CD4-positive, CD25-positive, alpha-beta regulatory T cell (primary cell): Measurements from ENCODE around the gene ZNF324B. TPM values are rescaled to one million over a fixed set of nuclear protein-coding genes. Genes with fewer than 3 reads are reported as not detected.

ENCODE experiments used
- ATAC-seq, 2 donors: fragments of 150-1000 bp; cut with Tn5 transposase; one replicate each; pipeline ENCODE4 v1.10.0; 2021; ENCODE audit warnings: low read depth in 2 of 2, moderate number of reproducible peaks in 2 of 2, moderate library complexity in 1 of 2
- DNase-seq, 3 donors: peaks; one replicate each; pipeline versions ENCODE4 v3.0.0 to v3.0.0-alpha.2; 2012 to 2022; ENCODE audit warnings: mixed read lengths in 1 of 3
- H3K27ac ChIP-seq: one replicate; pipeline ENCODE4 v1.7.0; 2013; ENCODE audit warnings: mild to moderate bottlenecking, low read length; ENCODE audit not compliant: insufficient read depth, poor library complexity, severe bottlenecking
- H3K27me3 ChIP-seq: one replicate; pipeline ENCODE4 v1.7.0; 2013; ENCODE audit warnings: low read length; ENCODE audit not compliant: control insufficient read depth, insufficient read depth
- H3K36me3 ChIP-seq: one replicate; pipeline ENCODE4 v1.7.0; 2013; ENCODE audit warnings: mild to moderate bottlenecking, low read length, moderate library complexity; ENCODE audit not compliant: control insufficient read depth, insufficient read depth
- H3K4me1 ChIP-seq: 2 replicates; pipeline ENCODE4 v1.7.0; 2013; ENCODE audit warnings: mild to moderate bottlenecking, low read length; ENCODE audit not compliant: insufficient read depth, control insufficient read depth, poor library complexity, severe bottlenecking
- H3K4me3 ChIP-seq: one replicate; pipeline ENCODE4 v1.7.0; 2013; ENCODE audit warnings: low read depth, mild to moderate bottlenecking, low read length, moderate library complexity
- H3K9me3 ChIP-seq, 2 experiments: 1 replicate in 1 of 2; 2 replicates in 1 of 2; pipeline ENCODE4 v1.7.0; 2013; ENCODE audit warnings: low read length in 2 of 2, mild to moderate bottlenecking in 1 of 2, moderate library complexity in 1 of 2; ENCODE audit not compliant: control insufficient read depth in 2 of 2
- H3K27ac Mint-ChIP-seq, 3 donors: one replicate each; pipeline ENCODE4 v1.8.0; 2020 to 2022; ENCODE audit warnings: mild to moderate bottlenecking in 3 of 3, mixed read lengths in 3 of 3, moderate library complexity in 2 of 3
- H3K27me3 Mint-ChIP-seq: one replicate; pipeline ENCODE4 v1.8.0; 2022; ENCODE audit warnings: mild to moderate bottlenecking, mixed read lengths
- H3K36me3 Mint-ChIP-seq: one replicate; pipeline ENCODE4 v1.8.0; 2020; ENCODE audit warnings: mixed read lengths
- H3K4me1 Mint-ChIP-seq, 4 donors: one replicate each; pipeline ENCODE4 v1.8.0; 2020 to 2022; ENCODE audit warnings: mixed read lengths in 4 of 4, mild to moderate bottlenecking in 1 of 4
- H3K4me3 Mint-ChIP-seq, 4 donors: one replicate each; pipeline ENCODE4 v1.8.0; 2020 to 2022; ENCODE audit warnings: mild to moderate bottlenecking in 4 of 4, mixed read lengths in 4 of 4, moderate library complexity in 3 of 4
- H3K9me3 Mint-ChIP-seq, 7 donors: one replicate each; pipeline ENCODE4 v1.8.0; 2020 to 2022; ENCODE audit warnings: mixed read lengths in 7 of 7, mild to moderate bottlenecking in 3 of 7, moderate library complexity in 2 of 7
- polyA plus RNA-seq, 4 donors: library from polyadenylated mRNA; unstranded; fragments of 300-500 nt; fragmentation: Illumina TruSeq; gene quantifications; one replicate each; pipeline ENCODE4 v1.2.3, GENCODE V29; 2021
- total RNA-seq: library from RNA; stranded (reverse); gene quantifications from one replicate; pipeline ENCODE4 v1.2.3, GENCODE V29; 2022

The ZNF324B gene
- total and polyA plus RNA-seq, 5 donors from 2014 or later, result 0.81 to 6.5 (median 0.90) TPM

DNA sequence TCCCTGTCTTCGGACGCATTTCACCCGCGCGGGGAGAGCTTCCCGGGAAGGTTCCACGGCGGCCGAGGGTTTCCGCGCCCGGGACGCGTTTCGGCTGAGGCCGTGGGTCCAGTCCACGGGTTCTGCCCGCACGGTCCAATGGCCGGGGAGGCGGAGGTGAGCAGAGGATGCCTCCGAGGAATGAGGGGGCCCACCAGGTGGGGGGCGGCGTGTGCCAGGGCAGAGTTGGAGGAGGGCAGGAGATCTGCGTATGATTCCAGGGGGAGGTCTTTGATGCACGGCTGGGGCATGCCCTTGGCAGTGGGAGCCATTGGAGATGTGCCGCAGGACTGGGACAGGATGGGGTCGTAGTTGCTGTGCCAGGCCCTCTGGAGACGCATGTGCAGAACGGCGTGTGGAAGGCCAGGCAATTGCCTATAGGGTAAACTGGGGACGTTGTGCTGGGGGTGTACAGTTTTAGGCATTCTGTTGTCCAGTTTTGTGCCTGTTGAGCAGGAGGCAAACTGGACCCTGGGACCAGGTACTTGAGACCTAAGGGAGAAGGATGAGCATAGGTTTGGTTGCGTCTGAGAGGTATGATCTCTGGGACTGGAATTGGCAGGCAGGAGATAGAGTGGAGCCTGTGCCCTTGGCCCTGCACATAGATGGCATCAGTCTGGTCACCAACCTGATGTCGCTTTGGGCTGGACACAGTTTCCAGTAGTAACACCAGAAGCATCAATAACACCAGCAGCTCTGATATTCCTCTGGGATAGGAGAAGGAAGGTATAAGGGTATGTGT is 42.2 kb upstream of the ZNF324B start:
- Mint-ChIP-seq H3K9me3 (no peaks in the 10 kb centered on the region), H3K27me3 (no peaks in the 10 kb centered on the region), H3K4me1 (peaks cover 11 to 35% (median 17%) of the 10 kb centered on the region in 4 donors), H3K36me3 (no peaks in the 10 kb centered on the region), H3K27ac (peak overlapping the region in 1 of 3 donors; percentile 91), H3K4me3 (peak overlapping the region; percentile 95 to 99 (median 97))
- Histone ChIP-seq H3K27ac (peak overlapping the region; percentile 88), H3K27me3 (no peaks in the 10 kb centered on the region), H3K4me1 (peaks cover 17% of the 10 kb centered on the region), H3K36me3 (no peaks in the 10 kb centered on the region), H3K9me3 (no peaks in the 10 kb centered on the region), H3K4me3 (peak overlapping the region; percentile 26)
- DNase-seq, result no peak
- ATAC-seq, result no peak

DNA sequence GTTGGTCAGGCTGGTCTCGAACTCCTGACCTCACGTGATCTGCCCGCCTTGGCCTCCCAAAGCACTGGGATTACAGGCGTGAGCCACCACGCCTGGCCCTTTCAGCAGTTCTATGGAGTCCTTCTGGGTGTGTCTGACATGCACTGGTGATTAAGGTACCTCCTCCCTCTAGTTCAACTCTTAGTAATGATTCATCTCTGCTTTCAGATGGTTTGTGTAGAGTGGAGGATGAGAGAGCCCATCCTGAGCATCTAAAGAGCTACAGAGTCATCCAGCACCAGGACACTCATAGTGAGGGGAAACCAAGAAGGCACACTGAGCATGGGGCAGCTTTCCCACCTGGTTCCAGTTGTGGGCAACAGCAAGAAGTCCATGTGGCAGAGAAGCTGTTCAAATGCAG is 34.8 kb upstream of the ZNF324B start:
- Histone ChIP-seq H3K9me3 (no peaks in the 10 kb centered on the region), H3K4me3 (no peak overlapping the region), H3K27me3 (no peaks in the 10 kb centered on the region), H3K4me1 (no peaks in the 10 kb centered on the region), H3K27ac (no peak overlapping the region), H3K36me3 (peaks cover 22% of the 10 kb centered on the region)
- Mint-ChIP-seq H3K4me3 (no peak overlapping the region), H3K27me3 (no peaks in the 10 kb centered on the region), H3K27ac (no peak overlapping the region), H3K4me1 (peaks cover 0 to 4% (median 0%) of the 10 kb centered on the region in 4 donors), H3K9me3 (no peaks in the 10 kb centered on the region), H3K36me3 (peaks cover 24% of the 10 kb centered on the region)
- DNase-seq (no peak), ATAC-seq (no peak)

DNA sequence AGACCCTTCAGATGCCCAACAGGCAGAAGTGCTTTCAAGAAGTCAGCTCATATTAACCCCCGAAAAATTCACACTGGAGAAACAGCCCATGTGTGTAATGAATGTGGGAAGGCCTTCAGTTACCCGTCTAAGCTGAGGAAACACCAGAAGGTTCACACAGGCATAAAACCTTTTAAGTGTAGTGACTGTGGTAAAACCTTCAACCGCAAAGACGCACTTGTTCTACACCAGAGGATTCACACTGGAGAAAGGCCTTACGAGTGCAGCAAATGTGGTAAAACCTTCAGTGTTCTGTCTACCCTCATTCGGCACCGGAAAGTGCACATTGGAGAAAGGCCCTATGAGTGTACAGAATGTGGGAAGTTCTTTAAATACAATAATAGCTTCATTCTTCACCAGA is 34.4 kb upstream of the ZNF324B start:
- no peaks in the 10 kb centered on the region for H3K27me3 ChIP-seq
- no peaks in the 10 kb centered on the region for H3K9me3 Mint-ChIP-seq

DNA sequence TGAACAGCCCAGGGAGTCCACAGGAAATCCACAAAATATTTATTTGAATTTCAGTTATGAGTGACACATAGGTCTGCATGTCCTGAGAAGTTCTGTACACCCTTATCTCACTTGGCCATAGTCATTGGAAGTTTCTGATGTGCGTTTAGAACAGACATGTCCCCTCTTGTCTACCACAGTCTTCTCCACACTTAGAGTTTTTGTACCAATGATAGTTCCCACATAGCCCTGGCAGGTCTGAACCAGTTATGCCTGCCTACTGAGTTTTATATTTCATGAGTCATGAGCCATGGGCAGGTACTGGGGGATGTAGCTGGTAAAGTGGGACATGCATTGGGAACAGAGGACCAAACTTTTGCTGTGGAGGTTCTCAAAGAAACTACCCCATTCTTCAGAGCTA is 22.8 kb upstream of the ZNF324B start:
- ATAC-seq (no peak), DNase-seq (no peak)
- Mint-ChIP-seq H3K27ac (no peak overlapping the region), H3K9me3 (peaks cover 0 to 39% (median 27%) of the 10 kb centered on the region in 7 donors), H3K27me3 (no peaks in the 10 kb centered on the region), H3K36me3 (peaks cover 13% of the 10 kb centered on the region), H3K4me3 (no peak overlapping the region), H3K4me1 (no peaks in the 10 kb centered on the region)
- Histone ChIP-seq H3K4me3 (no peak overlapping the region), H3K9me3 (peaks cover 48 to 60% of the 10 kb centered on the region in 2 experiments), H3K27ac (no peak overlapping the region), H3K27me3 (no peaks in the 10 kb centered on the region), H3K36me3 (no peaks in the 10 kb centered on the region), H3K4me1 (no peaks in the 10 kb centered on the region)

More for the DNA sequence above, 34.4 kb upstream of the ZNF324B start:
- no peaks in the 10 kb centered on the region for H3K9me3 ChIP-seq
- Mint-ChIP-seq H3K27ac (no peak overlapping the region), H3K36me3 (peaks cover 25% of the 10 kb centered on the region), H3K4me3 (no peak overlapping the region), H3K27me3 (no peaks in the 10 kb centered on the region), H3K4me1 (peaks cover 0 to 4% (median 0%) of the 10 kb centered on the region in 4 donors)
- DNase-seq, result no peak
- no peak overlapping the region for H3K27ac ChIP-seq
- peaks cover 22% of the 10 kb centered on the region for H3K36me3 ChIP-seq
- no peak for ATAC-seq
- H3K4me3 ChIP-seq, result no peak overlapping the region
- no peaks in the 10 kb centered on the region for H3K4me1 ChIP-seq

DNA sequence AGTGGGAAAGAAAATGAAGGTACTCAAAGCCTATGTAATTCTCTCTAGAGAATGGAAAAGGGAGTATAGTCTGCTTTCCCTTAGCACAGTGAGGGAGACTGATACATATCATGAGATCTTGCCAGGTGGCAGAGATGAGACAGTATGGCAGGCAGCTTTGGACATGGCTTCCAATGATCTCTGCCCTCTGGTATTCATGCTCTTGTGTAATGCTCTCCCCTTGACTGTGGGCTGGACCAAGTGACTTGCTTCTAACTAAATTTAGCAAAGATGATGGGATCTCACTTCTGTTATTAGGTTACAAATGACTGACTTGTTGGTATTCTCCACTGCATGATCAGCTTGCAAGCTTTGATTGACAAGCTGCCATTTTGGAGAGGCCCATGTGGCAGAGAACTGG is 21.7 kb upstream of the ZNF324B start:
- H3K36me3 Mint-ChIP-seq, result peaks cover 20% of the 10 kb centered on the region

DNA sequence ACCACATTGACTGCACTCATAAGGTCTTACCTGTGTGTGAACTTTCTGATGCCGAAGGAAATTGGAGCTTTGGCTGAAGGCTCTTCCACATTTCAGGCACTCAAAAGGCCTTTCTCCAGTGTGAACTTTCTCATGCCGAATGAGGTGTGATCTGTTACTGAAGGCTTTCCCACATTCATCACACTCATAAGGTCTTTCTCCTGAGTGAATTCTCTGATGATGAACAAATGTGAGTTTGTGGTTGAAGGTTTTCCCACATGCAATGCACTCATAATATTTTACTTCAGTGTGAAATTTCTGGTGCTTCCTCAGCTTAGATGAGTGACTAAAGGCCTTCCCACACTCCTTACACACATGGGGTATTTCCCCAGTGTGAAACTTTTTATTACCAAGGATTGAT is 17.2 kb upstream of the ZNF324B start:
- Histone ChIP-seq H3K27me3 (no peaks in the 10 kb centered on the region), H3K27ac (no peak overlapping the region), H3K36me3 (peaks cover 40% of the 10 kb centered on the region), H3K9me3 (peaks cover 74 to 88% of the 10 kb centered on the region in 2 experiments), H3K4me1 (peaks cover 3% of the 10 kb centered on the region), H3K4me3 (no peak overlapping the region)
- DNase-seq, result no peak
- H3K27me3 Mint-ChIP-seq, result no peaks in the 10 kb centered on the region
- H3K4me3 Mint-ChIP-seq, result no peak overlapping the region
- H3K36me3 Mint-ChIP-seq, result peaks cover 43% of the 10 kb centered on the region
- peaks cover 0 to 80% (median 35%) of the 10 kb centered on the region in 7 donors for H3K9me3 Mint-ChIP-seq
- no peak for ATAC-seq
- peaks cover 0 to 14% (median 4%) of the 10 kb centered on the region in 4 donors for H3K4me1 Mint-ChIP-seq
- no peak overlapping the region for H3K27ac Mint-ChIP-seq

More for the DNA sequence above, 21.7 kb upstream of the ZNF324B start:
- no peaks in the 10 kb centered on the region for H3K27me3 Mint-ChIP-seq
- DNase-seq (no peak), ATAC-seq (no peak)
- Histone ChIP-seq H3K36me3 (peaks cover 11% of the 10 kb centered on the region), H3K27me3 (no peaks in the 10 kb centered on the region), H3K4me1 (no peaks in the 10 kb centered on the region), H3K9me3 (peaks cover 59 to 71% of the 10 kb centered on the region in 2 experiments), H3K27ac (no peak overlapping the region), H3K4me3 (no peak overlapping the region)
- H3K27ac Mint-ChIP-seq, result no peak overlapping the region
- no peak overlapping the region for H3K4me3 Mint-ChIP-seq
- H3K4me1 Mint-ChIP-seq, result no peaks in the 10 kb centered on the region
- H3K9me3 Mint-ChIP-seq, result peaks cover 0 to 46% (median 27%) of the 10 kb centered on the region in 7 donors

DNA sequence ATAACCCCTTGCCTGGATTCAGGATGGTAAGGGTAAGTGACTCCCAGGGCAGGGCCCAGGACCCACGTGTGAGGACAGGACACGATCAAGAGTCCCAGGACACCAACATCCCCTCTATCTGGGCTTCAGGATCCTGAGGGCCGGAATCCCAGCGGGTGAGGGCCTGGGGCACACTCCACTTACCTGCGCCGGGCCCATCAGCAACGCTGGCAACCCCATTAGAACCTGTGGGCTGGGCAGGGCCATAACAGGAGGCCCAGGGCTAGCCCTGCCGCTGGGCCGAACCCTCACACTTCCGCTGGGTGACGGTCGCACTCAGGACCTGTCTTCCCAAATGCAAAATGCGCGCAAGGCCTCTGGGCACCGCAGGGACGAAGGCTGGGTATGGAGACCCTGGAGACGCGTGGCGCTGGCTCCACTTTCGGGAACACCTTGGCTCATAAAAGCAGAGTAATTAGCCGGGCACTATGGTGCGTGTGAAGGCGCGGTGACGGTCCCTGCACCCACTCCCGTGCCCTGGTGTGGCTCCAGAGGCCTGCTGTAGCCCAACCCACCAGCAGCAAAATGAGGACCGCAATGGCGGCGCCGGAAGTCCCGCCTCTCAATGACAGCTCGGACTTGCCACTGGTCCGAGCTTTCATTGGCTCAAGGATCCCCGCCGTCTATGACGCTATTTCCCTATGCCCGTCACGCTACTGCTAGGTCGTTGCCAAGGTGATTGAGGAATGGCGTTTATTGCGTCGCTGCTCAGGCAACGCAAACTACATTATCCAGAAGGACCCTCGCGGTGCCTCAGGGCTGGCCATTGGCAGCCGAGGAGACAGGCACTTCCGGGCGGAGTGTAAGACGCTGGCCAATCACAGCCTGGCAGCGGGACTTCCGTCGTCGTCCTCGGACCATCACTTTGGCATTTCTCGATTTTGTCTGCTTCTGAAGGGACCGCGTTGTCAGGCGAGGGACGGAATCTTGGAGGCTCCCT is 11.6 kb upstream of the ZNF324B start, which contains the start of gene ZNF132:
Gene ZNF132, minus strand, starts transcription at position 578 of the 979 bp plus-strand sequence. Its CDS starts 332 bp downstream, at position 246.
- Mint-ChIP-seq H3K4me3 (peak within 1 kb of the TSS; percentile 86 to 98 (median 96)), H3K27me3 (peaks cover under 1% of the 10 kb centered on the region), H3K4me1 (peaks cover 5 to 35% (median 8%) of the 10 kb centered on the region in 4 donors), H3K9me3 (peaks cover 2 to 49% (median 19%) of the 10 kb centered on the region in 7 donors), H3K27ac (peak within 1 kb of the TSS; percentile 92 to 98 (median 95)), H3K36me3 (peaks cover 33% of the 10 kb centered on the region)
- Histone ChIP-seq H3K27me3 (peaks cover under 1% of the 10 kb centered on the region), H3K36me3 (peaks cover 28% of the 10 kb centered on the region), H3K27ac (peak within 1 kb of the TSS; percentile 87), H3K9me3 (peaks cover 28 to 32% of the 10 kb centered on the region in 2 experiments), H3K4me1 (peaks cover 17% of the 10 kb centered on the region), H3K4me3 (peak within 1 kb of the TSS; percentile 74)
- peak; percentile 95 to 100 (median 96) for DNase-seq
- peak; percentile 98 for ATAC-seq
